IMR-90 (cell line): Measurements from ENCODE around the gene SV2B. TPM values are rescaled to one million over a fixed set of nuclear protein-coding genes. Genes with fewer than 3 reads are reported as not detected.

Experiments used
- ATAC-seq: fragments of 200-7000 bp; cut with Tn5 transposase; 2 replicates; pipeline ENCODE4 v1.9.1; 2020; ENCODE audit warnings: low read depth, mild to moderate bottlenecking, moderate library complexity
- BruUV-seq: library from RNA; stranded (reverse); fragments of 400-500 nt; replicated peaks from 2 replicates; lab custom pipeline; 2021; lab: Mats Ljungman, UMichigan
- CTCF ChIA-PET: fragments of 300-600 bp; formaldehyde crosslinking; extraction: SDS; loops from one replicate; lab custom pipeline; 2021; ENCODE audit warnings: antibody characterized with exemption; lab: Yijun Ruan, JAX
- POLR2A ChIA-PET: fragments of 300-600 bp; sonication (Branson Sonifier 250); formaldehyde crosslinking; loops from one replicate; lab custom pipeline; 2022; ENCODE audit warnings: antibody characterized with exemption; ENCODE audit not compliant: unreplicated experiment; lab: Charles Lee
- DNase-seq: peaks from one replicate; pipeline ENCODE4 v3.0.0; 2013
- H2AFZ ChIP-seq: replicated peaks from 2 replicates; pipeline ENCODE3; 2013; ENCODE audit warnings: low read length, mild to moderate bottlenecking; ENCODE audit not compliant: poor library complexity
- H2AK5ac ChIP-seq: 2 replicates; pipeline ENCODE4 v1.6.1; 2013; ENCODE audit warnings: low read depth, low read length, inconsistent platforms
- H2AK9ac ChIP-seq: replicated peaks from 2 replicates; pipeline ENCODE3; 2013; ENCODE audit warnings: mild to moderate bottlenecking, low read depth, low read length, moderate library complexity; ENCODE audit not compliant: poor library complexity
- H2BK120ac ChIP-seq: 2 replicates; pipeline ENCODE4 v1.6.1; 2013; ENCODE audit warnings: low read depth, low read length, inconsistent platforms
- H2BK15ac ChIP-seq: 3 replicates; pipeline ENCODE4 v1.6.1; 2013; ENCODE audit warnings: low read depth, low read length, inconsistent platforms
- H2BK20ac ChIP-seq: 2 replicates; pipeline ENCODE4 v1.6.1; 2013; ENCODE audit warnings: low read depth, mild to moderate bottlenecking, inconsistent platforms, low read length, moderate library complexity
- H2BK5ac ChIP-seq: 2 replicates; pipeline ENCODE4 v1.6.1; 2013; ENCODE audit warnings: mild to moderate bottlenecking, low read depth, low read length, inconsistent platforms; ENCODE audit not compliant: poor library complexity, severe bottlenecking
- H3K14ac ChIP-seq: replicated peaks from 2 replicates; pipeline ENCODE4 v1.6.1; 2013; ENCODE audit warnings: low read depth, low read length, inconsistent platforms
- H3K18ac ChIP-seq: 2 replicates; pipeline ENCODE4 v1.6.1; 2013; ENCODE audit warnings: low read depth, low read length, control low read depth
- H3K23ac ChIP-seq: 2 replicates; pipeline ENCODE4 v1.6.1; 2013; ENCODE audit warnings: low read depth, low read length, inconsistent platforms
- H3K27ac ChIP-seq: 2 replicates; pipeline ENCODE4 v1.5.1; 2013; ENCODE audit warnings: mild to moderate bottlenecking, control low read depth, low read length; ENCODE audit not compliant: insufficient read depth
- H3K27me3 ChIP-seq: 2 replicates; pipeline ENCODE4 v1.6.1; 2013; ENCODE audit warnings: low read length; ENCODE audit not compliant: control insufficient read depth, insufficient read depth
- H3K36me3 ChIP-seq: 2 replicates; pipeline ENCODE4 v1.6.1; 2013; ENCODE audit warnings: low read length, mixed read lengths; ENCODE audit not compliant: control insufficient read depth, insufficient read depth
- H3K4ac ChIP-seq: 2 replicates; pipeline ENCODE4 v1.6.1; 2013; ENCODE audit warnings: low read depth, low read length, inconsistent platforms
- H3K4me1 ChIP-seq: 2 replicates; pipeline ENCODE4 v1.6.1; 2013; ENCODE audit warnings: low read length, mixed read lengths; ENCODE audit not compliant: control insufficient read depth, insufficient read depth
- H3K4me2 ChIP-seq: 2 replicates; pipeline ENCODE4 v1.6.1; 2013; ENCODE audit warnings: low read depth, mild to moderate bottlenecking, control low read depth, low read length, moderate library complexity
- H3K4me3 ChIP-seq: 2 replicates; pipeline ENCODE4 v1.5.1; 2013; ENCODE audit warnings: low read depth, mild to moderate bottlenecking, control low read depth, low read length, moderate library complexity; ENCODE audit not compliant: insufficient read depth
- H3K56ac ChIP-seq: 2 replicates; pipeline ENCODE4 v1.6.1; 2013; ENCODE audit warnings: low read length, inconsistent platforms; ENCODE audit not compliant: insufficient read depth; ENCODE audit errors: extremely low read depth
- H3K79me1 ChIP-seq, 2 experiments: 2 replicates each; pipeline ENCODE4 v1.6.1; 2013; ENCODE audit warnings: low read length in 2 of 2, inconsistent platforms in 1 of 2, low read depth in 1 of 2
- H3K9ac ChIP-seq: 2 replicates; pipeline ENCODE4 v1.6.1; 2013; ENCODE audit warnings: low read depth, low read length, control low read depth
- H3K9me1 ChIP-seq: 2 replicates; pipeline ENCODE4 v1.6.1; 2013; ENCODE audit warnings: low read length, inconsistent platforms; ENCODE audit not compliant: insufficient read depth
- H3K9me3 ChIP-seq: 2 replicates; pipeline ENCODE4 v1.6.1; 2013; ENCODE audit warnings: low read length; ENCODE audit not compliant: control insufficient read depth, insufficient read depth
- H4K20me1 ChIP-seq: 2 replicates; pipeline ENCODE4 v1.6.1; 2013; ENCODE audit warnings: low read length, inconsistent platforms; ENCODE audit not compliant: insufficient read depth
- H4K5ac ChIP-seq: 2 replicates; pipeline ENCODE4 v1.6.1; 2013; ENCODE audit warnings: mild to moderate bottlenecking, low read depth, low read length, control low read depth
- H4K8ac ChIP-seq, 2 experiments: 2 replicates each; pipeline ENCODE4 v1.6.1; 2013; ENCODE audit warnings: low read depth in 2 of 2, low read length in 2 of 2, control low read depth in 1 of 2, inconsistent platforms in 1 of 2
- H4K91ac ChIP-seq: 2 replicates; pipeline ENCODE4 v1.6.1; 2013; ENCODE audit warnings: low read depth, low read length, inconsistent platforms; ENCODE audit not compliant: insufficient read depth
- CEBPB ChIP-seq: IDR thresholded peaks from 2 replicates; pipeline ENCODE4 v1.6.1; 2012; ENCODE audit warnings: low read depth, low read length, improper control_type of control experiment
- CHD1 ChIP-seq: IDR thresholded peaks from 2 replicates; pipeline ENCODE4 v1.6.1; 2012; ENCODE audit warnings: low read depth, low read length, improper control_type of control experiment
- FOS ChIP-seq: fragments of 150-350 bp; IDR thresholded peaks from 2 replicates; pipeline ENCODE4 v1.6.1; 2016; ENCODE audit warnings: low read depth, low read length
- WGBS, 2 experiments: methylation state at CpG; one replicate each; pipeline versions ENCODE4 v1.1.5 to v1.1.7; 2013; ENCODE audit warnings: missing lambda C conversion rate in 2 of 2; ENCODE audit not compliant: insufficient read length in 1 of 2; ENCODE audit errors: extremely low coverage in 2 of 2; 5-methylcytosine and 5-hydroxymethylcytosine counted together
- dilution Hi-C: fragments of 300-500 bp; cut with HindIII; formaldehyde crosslinking; loops from one replicate; pipeline ENCODE4 v1.14.3; 2018; ENCODE audit warnings: low sequenced_read_pairs; ENCODE audit not compliant: unreplicated experiment
- in situ Hi-C: fragments of 300-500 bp; cut with MboI; formaldehyde crosslinking; loops from 3 replicates; pipeline ENCODE4 v1.14.3; 2019; ENCODE audit warnings: low sequenced_read_pairs, inconsistent platforms, mixed read lengths
- intact Hi-C: fragments of 100-400 bp; cut with micrococcal nuclease; formaldehyde crosslinking; loops from 2 replicates; pipeline ENCODE4 v1.10.0; 2022
- polyA plus RNA-seq, 3 experiments: library from polyadenylated mRNA; depleted of rRNA; stranded (reverse); fragments of >200 nt; gene quantifications; 2 replicates each; pipeline ENCODE4 v1.2.3, GENCODE V29; 2012; ENCODE audit warnings: low replicate concordance in 1 of 3
- total RNA-seq: library from RNA; depleted of rRNA; stranded (reverse); fragments of >200 nt; gene quantifications from 2 replicates; pipeline ENCODE4 v1.2.3, GENCODE V29; 2012

SV2B gene
- total and polyA plus RNA-seq, 2 of the 4 experiments (the other 2 are of a cell fraction), result not detected

- Histone ChIP-seq H3K56ac (no peak overlapping the region), H3K18ac (no peak overlapping the region), H3K14ac (no peak overlapping the region), H3K9me3 (no peaks in the 10 kb centered on the region), H4K5ac (no peak overlapping the region), H3K4me3 (no peak overlapping the region), H3K36me3 (no peaks in the 10 kb centered on the region), H3K4me1 (no peaks in the 10 kb centered on the region), H3K27me3 (no peaks in the 10 kb centered on the region; the same call in 1 of the 2 replicates), H3K4me2 (no peak overlapping the region), H2AK5ac (no peak overlapping the region), H4K91ac (no peak overlapping the region), H2BK20ac (no peak overlapping the region), H2AK9ac (no peak overlapping the region), H2BK120ac (no peak overlapping the region), H2BK15ac (no peak overlapping the region), H4K20me1 (no peaks in the 10 kb centered on the region), H3K27ac (no peak overlapping the region), H3K9ac (no peak overlapping the region), H4K8ac (no peak overlapping the region), H3K9me1 (no peaks in the 10 kb centered on the region), H2AFZ (no peak overlapping the region), H2BK5ac (no peak overlapping the region), H3K79me1 (no peaks in the 10 kb centered on the region), H3K23ac (no peak overlapping the region), H3K4ac (no peak overlapping the region)
- ChIA-PET POLR2A (no interaction called here), CTCF (interaction anchor here (0.5 kb wide), 1 partner anchor 91 kb away, joined by 3 read pairs; no protein-coding TSS in a partner anchor)
- intact Hi-C loops, result no loop called here
- TF ChIP-seq CEBPB (no peak), CHD1 (no peak), FOS (no peak)
- dilution Hi-C loops, result no loop called here
- BruUV-seq, result no TSS peak
- no CpG with 5 or more reads among the region's 1 CpG for WGBS, 2 experiments
- ATAC-seq (no peak), DNase-seq (no peak)
- in situ Hi-C loops, result no loop called here
These were observed 194.3 kb downstream of the SV2B start for GRCh38 chr15:91294344-91294743.
